ENCODE measurements around the gene CADPS.

The CADPS gene

GRCh38 chr3:62823461-62824050 is 51.7 kb downstream of the CADPS start:
- TF ChIP-seq, protein P1, sequence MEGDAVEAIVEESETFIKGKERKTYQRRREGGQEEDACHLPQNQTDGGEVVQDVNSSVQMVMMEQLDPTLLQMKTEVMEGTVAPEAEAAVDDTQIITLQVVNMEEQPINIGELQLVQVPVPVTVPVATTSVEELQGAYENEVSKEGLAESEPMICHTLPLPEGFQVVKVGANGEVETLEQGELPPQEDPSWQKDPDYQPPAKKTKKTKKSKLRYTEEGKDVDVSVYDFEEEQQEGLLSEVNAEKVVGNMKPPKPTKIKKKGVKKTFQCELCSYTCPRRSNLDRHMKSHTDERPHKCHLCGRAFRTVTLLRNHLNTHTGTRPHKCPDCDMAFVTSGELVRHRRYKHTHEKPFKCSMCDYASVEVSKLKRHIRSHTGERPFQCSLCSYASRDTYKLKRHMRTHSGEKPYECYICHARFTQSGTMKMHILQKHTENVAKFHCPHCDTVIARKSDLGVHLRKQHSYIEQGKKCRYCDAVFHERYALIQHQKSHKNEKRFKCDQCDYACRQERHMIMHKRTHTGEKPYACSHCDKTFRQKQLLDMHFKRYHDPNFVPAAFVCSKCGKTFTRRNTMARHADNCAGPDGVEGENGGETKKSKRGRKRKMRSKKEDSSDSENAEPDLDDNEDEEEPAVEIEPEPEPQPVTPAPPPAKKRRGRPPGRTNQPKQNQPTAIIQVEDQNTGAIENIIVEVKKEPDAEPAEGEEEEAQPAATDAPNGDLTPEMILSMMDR (IDR thresholded peaks at IDR 0.05) = no peak

DNA sequence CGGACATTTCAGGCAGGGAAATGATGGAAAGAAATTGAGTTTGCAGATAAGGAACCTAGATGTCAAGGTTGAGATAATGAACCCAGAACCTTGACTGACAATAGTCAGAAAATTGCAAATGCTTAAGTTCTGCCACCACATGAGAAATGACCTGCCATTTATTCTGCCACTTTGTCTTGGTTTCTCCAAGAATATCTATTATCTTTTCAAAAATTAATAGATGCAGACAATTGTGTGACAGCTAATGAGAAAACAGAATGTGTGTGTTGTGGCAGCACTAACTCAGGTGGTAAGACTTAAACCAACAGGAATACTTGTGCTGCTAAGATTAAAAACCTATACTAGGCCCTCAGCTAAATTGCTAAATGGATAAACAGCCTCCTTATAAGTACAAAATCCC is 52.3 kb downstream of the CADPS start:
- TF ChIP-seq, protein P1 (IDR thresholded peaks at IDR 0.05) = no peak

DNA sequence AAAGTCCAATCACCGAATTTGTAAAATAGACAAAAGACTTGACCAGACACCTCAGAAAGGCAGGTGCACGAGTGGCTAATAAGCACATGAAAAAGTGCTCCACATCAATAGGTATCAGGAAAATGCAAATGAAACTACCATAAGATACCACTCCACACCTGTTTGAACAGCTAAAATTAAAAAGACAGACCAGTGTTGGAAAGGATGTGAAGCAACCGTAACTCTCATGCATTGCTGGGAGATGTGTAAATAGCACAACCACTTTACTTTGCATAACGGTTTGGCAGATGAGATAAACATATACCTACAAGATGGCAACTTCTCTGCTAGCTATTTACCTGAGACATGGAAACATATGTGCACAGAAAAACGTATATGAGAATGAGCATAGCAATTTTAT is 56.9 kb downstream of the CADPS start:
- TF ChIP-seq, protein P1 (IDR thresholded peaks at IDR 0.05) = no peak

DNA sequence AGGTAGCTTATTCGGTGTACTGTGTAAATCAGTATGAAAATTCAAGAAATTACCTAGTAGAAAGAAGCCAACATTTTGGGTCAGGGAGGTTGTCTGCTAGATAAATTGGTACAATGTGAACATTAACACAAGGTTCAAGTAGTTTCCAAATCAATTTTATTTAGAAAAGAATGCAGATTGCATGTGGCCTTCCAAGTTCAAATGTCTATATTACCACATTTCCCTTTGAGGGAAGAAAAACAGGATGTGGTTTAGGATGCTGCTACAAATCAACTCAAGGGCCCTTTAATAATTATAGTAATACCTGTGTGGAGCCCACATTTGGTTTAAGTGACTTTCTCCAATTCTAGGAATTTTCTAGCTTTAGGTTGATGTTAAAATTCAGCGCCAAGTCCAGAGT is 57.5 kb downstream of the CADPS start:
- TF ChIP-seq, protein P1 (IDR thresholded peaks at IDR 0.05) = no peak

DNA sequence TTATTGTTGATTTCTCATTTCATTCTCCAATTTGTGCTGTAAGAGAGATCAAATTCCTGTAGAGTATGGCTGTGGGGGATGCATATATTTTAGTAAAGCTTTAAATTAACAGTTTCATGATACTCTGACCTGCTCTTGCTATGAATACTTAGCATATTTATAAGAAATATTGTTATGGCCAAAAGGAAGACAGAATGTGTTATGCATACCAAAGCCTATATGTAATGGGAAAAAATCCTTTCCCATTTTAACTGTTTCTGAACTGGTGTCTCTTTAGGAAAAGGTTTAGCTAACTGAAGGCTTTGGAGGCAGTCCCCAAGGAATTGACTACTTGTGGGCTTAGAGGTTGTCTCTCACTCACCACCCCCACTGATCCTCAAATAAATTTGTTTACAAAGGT is 59.2 kb downstream of the CADPS start:
- TF ChIP-seq, protein P1 (IDR thresholded peaks at IDR 0.05) = no peak

DNA sequence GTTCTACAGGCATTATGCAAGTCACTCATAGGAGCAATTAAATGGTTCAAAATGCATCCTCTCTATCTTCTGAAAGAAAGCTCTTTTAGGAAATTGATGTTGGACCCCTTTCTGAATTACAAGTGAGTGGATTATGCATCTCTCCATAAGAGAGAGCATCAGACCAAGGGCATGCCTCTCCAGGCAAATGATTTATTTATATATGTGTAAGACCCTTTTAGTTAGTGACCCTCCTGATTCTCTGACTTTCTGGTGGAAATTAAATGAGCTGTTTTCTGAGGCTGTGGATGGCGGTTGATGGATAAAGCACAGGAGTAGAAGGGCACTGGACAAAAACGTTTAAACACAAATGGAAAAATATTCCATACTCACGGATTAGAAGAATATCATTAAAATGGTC is 62.6 kb downstream of the CADPS start:
- TF ChIP-seq, protein P1 (IDR thresholded peaks at IDR 0.05) = no peak

DNA sequence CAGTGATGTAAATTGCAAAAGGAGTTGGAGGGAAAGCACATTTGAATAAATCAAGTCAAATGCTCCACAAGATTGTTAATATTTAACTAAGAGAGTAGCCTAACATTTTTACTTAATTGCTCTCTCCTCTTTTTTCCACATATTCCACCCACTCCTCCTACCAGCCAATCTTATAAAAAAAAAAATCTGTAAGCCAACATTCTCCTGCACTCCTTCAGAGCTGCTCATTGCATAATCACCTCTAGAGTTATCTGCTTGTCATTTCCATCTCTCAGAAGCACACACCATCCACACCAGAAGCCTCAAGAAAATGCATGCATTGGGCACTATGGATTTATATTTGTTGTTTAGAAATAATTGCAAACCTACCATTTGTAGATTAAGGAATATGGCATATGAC is 64.1 kb downstream of the CADPS start:
- TF ChIP-seq, protein P1 (IDR thresholded peaks at IDR 0.05) = no peak

GRCh38 chr3:62809369-62809768 is 65.8 kb downstream of the CADPS start:
- TF ChIP-seq, protein P1 (IDR thresholded peaks at IDR 0.05) = no peak
